GM12891 (cell line): ENCODE results near the gene NEK6.

ENCODE experiments used
- DNase-seq: peaks from one replicate; pipeline ENCODE4 v3.0.0; 2011; ENCODE audit warnings: low spot score; ENCODE audit not compliant: insufficient read length
- FAIRE-seq: peaks from 2 replicates; lab custom pipeline; 2011; peaks lifted over from hg19 to GRCh38; lab: Jason Lieb, UNC
- PAX5 ChIP-seq: IDR thresholded peaks from 2 replicates; pipeline ENCODE4 v1.6.1; 2011; ENCODE audit warnings: low read length, moderate library complexity, mild to moderate bottlenecking; ENCODE audit not compliant: insufficient read depth, severe bottlenecking
- POLR2A ChIP-seq: IDR thresholded peaks from 2 replicates; pipeline ENCODE4 v1.6.1; 2011; ENCODE audit warnings: low read depth, low read length, control low read depth
- POLR2AphosphoS5 ChIP-seq: IDR thresholded peaks from 2 replicates; pipeline ENCODE4 v1.6.1; 2011; ENCODE audit warnings: low read depth, low read length, control low read depth
- POU2F2 ChIP-seq: IDR thresholded peaks from 2 replicates; pipeline ENCODE4 v1.6.1; 2011; ENCODE audit warnings: low read depth, mild to moderate bottlenecking, control low read depth, low read length, moderate library complexity
- SPI1 ChIP-seq: IDR thresholded peaks from 2 replicates; pipeline ENCODE4 v1.6.1; 2011; ENCODE audit warnings: low read depth, low read length, control low read depth
- TAF1 ChIP-seq: IDR thresholded peaks from 2 replicates; pipeline ENCODE4 v1.6.1; 2011; ENCODE audit warnings: low read depth, low read length, control low read depth

Gene NEK6

DNA sequence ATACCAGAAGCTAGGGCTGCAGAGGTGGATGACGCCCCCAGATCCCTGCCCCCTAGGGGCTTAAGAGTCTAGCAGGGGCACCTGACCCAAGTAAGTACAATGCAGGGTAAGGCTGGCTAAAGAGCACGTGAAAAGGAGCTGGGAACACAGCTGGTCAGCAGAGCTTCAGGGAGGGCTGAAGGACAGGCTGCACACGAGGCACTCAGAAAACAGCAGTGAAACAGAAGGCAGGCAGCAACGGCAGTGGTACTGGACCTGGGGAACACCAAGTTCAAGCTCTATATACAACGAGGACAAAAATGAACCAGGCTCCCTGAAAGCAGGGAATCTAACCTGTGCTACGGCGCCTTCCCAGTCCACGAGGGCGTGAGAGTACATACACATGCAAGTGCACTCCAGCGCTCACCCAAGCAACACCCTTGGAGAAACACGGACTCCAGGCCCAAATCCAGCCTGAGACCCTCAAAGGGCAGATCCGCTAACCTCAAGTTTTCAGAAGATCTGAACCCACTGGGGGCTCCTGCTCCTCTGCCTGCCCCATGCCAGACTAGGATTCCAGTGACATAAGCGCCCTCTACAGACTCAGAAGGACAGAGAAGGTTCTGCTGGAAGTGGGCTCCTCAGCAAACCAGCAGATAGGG is 100.1 kb downstream of the NEK6 start:
- TF ChIP-seq POLR2AphosphoS5 (peak; percentile 67), POU2F2 (peak; percentile 57; the same call in 1 of the 2 replicates), SPI1 (no peak), PAX5 (no peak), POLR2A (no peak; the same call in 1 of the 2 replicates), TAF1 (no peak)
- DNase-seq (no peak), FAIRE-seq (no peak)

DNA sequence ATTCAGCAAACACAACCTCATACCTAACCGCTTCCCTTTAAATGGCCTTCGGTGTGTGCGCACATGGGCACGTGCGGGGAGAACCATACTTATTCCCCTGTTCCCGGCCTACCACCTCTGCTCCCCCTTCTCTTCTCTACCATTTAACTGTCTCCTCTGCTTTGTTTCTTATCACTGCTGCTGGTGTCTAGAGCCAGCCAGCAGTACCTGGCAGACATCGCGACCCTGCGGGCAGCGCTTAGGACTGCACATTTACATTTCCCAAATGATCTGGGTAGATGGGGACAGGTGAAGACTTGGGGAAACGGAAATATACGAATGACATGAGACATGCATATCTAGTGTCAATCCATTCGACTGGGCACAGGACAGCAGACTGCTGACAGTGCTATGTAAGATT is 100.9 kb downstream of the NEK6 start:
- DNase-seq, result no peak
- FAIRE-seq, result peak; percentile 40
- no peak for TF ChIP-seq POU2F2
- TF ChIP-seq POLR2A, result no peak; the same call in 1 of the 2 replicates
- TF ChIP-seq POLR2AphosphoS5, result peak; percentile 23; the same call in 1 of the 2 replicates

DNA sequence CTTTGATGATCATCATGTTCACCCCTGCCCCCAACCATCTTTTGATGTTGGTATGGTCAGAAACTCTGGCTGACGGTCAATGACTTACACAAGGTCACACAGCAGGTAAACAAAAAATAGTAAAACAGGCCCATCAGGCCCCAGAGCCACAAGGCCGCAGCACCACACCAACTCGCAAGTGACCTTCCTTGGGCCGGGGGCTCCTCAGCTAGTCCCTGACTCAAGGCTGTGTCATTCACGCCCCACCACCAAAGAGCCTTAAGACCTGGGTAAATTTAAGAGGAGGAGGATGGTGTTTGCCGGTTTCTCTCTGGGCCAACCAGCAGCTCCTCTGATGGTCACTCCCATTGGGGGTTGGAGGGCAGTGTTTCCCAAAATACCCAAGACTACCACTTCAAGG is 101.7 kb downstream of the NEK6 start:
- FAIRE-seq, result no peak
- peak; percentile 64; the same call in 1 of the 2 replicates for TF ChIP-seq POLR2AphosphoS5
- TF ChIP-seq POLR2A, result no peak
- no peak for DNase-seq

DNA sequence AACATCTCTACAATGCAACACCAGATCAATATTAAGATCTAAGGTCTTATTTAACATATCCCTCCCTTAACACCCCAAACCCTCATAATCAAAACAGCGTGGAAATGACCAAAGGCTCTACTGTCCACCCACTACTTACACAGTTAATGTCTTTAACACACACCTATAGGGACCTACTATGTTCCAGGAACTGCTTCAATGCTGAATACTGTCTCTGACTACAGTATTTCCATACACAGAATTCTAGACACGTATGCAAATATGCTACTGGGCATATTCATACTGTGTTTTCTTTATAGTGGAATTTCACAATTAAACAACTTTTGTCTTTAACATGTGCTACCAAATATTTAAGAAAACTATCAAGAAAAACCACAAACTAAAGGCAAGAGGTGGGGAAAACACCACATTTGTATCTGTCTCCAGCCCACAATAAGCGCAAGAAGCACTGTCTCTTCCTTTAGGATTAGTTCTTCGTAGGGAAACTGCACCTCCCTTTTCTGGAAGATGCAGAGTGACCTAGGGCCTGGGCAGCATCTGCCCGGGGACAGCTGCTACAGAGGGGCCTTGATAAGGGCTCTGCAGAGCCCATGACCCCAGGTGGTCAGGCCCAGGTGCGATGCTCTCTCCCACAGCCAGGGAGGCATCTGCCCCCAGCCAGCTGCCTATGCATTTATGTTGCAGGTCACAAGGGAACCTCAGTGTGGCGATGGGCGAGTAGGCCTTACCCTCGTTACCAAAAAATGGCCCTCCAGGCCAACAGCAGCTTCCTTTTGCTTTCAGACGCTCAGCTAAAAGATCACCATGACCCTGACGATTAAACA is 102.3 kb downstream of the NEK6 start:
- TF ChIP-seq POU2F2 (no peak), POLR2AphosphoS5 (no peak)
- FAIRE-seq (no peak), DNase-seq (no peak)

DNA sequence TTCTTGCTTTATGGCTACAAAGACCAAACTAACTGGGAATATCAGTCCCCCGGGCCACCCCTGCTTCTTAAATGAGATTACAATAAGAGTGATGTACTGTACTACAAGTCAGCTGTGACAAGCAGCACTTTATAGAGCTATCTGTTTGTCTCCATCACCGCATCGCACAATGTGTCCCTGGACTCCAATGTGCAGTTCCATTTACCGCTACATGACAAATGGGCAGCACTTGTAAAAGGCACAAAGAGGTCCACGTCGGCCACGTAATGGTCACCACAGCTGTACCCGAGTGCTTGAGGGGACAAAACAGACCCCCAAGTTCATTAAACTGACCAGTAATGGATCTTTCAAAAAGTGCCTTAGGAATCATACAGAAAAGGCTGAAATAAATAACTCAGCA is 103.4 kb downstream of the NEK6 start:
- no peak for TF ChIP-seq TAF1
- TF ChIP-seq POU2F2, result no peak
- no peak for TF ChIP-seq POLR2AphosphoS5
- no peak for TF ChIP-seq SPI1
- no peak for TF ChIP-seq PAX5
- TF ChIP-seq POLR2A, result no peak
- no peak for DNase-seq
- FAIRE-seq, result no peak

DNA sequence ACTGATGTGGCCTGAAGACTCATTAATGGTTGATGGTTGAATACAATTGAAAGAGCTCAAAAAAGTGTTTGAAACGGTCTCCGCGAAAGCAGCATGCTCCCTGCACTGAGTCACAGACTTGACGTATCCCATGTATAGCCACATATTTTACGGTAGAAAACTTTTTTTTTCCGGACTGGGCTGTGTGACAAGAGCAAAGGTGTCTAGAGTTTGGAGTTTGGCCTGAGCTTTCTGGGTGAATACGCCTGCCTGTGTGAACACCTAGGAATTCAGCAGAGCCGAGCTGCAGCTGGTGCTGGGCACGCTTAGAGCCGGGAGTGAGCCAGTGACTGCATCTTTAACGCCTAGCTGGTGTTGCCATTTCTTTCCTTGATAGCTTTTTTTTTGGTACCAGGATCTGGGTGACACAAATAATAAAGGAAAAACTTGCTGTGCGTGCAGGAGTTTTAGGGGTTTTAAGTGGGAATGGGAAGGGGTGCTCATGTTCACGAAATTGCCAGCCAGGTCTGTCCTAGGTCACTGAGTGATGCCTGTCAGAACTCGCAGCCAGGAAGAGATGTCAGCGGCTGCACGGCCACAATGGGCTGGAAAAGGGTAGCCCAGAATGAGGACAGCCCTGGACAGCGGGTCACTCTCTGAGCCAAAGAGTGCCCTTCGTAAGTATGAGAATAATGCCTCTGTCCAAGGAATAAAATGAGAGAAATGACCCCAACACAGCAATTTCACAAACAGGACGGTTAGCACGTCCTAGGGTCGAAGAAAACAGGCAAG is 105.8 kb downstream of the NEK6 start:
- no peak for DNase-seq
- TF ChIP-seq TAF1 (no peak), PAX5 (no peak), POLR2A (no peak), POLR2AphosphoS5 (no peak), POU2F2 (no peak), SPI1 (no peak)
- no peak for FAIRE-seq

DNA sequence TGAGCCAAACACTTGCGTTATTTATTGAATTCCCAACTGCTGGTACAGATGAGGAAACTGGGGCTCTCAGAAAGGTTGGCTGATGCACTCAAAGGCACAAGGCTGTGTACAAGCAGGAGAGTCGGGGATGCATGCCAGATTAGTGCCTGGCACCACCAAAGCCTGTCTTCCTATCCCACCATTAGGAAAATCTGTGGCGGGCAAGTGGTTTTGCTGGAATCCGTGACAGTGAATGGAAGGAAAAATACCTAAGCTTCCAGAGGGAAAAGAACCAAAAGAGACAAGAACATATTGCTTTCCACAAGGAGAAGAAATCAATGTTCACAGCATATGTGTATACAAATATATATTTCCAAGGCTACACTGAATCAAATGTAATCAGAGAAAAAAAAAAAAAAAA is 106.4 kb downstream of the NEK6 start:
- FAIRE-seq (no peak), DNase-seq (no peak)

DNA sequence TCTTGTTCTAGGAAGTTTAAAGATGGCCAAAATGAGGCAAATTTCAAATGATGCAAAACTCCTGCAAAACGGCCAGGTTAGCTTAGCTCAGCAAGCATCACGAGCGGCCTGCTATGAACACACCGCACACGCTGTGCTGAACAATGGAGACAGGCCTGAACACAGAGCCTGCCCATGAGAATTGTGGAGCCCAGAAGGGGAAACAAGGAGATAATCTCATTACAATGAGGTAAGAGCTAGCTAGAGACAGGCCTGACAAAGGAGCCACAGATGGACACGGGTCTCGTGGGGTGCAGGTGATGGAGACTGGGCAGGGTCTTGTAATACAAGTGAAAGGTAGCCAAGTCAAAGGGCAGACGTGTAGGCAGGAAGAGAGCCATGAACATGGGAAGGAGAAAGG is 107.3 kb downstream of the NEK6 start:
- no peak for FAIRE-seq

More for the DNA sequence above, 106.4 kb downstream of the NEK6 start:
- TF ChIP-seq PAX5, result no peak
- TF ChIP-seq TAF1, result no peak
- no peak for TF ChIP-seq POU2F2
- TF ChIP-seq POLR2A, result no peak
- no peak for TF ChIP-seq POLR2AphosphoS5
- TF ChIP-seq SPI1, result no peak

DNA sequence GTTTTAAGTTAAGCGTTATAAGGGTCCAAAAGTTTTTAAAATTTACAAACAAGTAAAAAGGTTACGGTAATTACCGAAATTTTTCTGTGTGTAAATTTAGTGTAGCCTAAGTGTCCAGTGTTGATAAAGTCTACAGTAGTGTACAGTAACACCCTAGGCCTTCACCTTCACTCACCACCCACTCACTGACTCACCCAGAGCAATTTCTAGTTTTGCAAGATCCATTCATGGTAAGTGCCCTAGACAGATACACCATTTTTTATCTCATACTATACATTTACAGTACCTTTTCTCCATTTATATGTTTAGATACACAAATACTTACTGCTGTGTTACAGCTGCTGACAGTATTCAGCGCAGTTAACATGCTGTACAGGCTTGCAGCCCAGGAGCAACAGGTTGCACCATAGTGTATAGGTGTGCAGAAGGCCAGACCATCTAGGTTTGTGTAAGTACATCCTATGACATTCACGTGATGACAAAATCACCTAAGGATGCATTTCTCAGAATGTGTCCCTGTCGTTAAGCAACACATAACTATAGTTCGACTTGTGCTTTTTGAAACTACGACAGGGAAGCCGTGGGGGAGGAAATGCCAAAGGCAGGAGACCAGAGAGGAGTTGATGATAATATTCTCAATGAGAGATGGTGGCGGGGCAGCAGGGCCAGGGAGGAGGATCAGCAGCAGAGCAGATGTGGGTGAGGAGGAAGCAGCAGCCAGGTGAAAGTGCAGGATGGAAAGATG is 108.9 kb downstream of the NEK6 start:
- TF ChIP-seq TAF1 (no peak), POLR2AphosphoS5 (no peak), PAX5 (no peak)
- no peak for DNase-seq
- no peak for FAIRE-seq

More for the DNA sequence above, 107.3 kb downstream of the NEK6 start:
- DNase-seq, result no peak
- TF ChIP-seq POLR2AphosphoS5, result no peak
- TF ChIP-seq TAF1, result no peak
- no peak for TF ChIP-seq POLR2A
- TF ChIP-seq SPI1, result no peak
- TF ChIP-seq POU2F2, result no peak
- TF ChIP-seq PAX5, result no peak
